GM19468 (cell line): ENCODE measurements around the gene NHSL2.
A peak's percentile ranks its signal among the peaks of the same experiment; 100 is the strongest.

ENCODE experiments used
- ATAC-seq: cut with Tn5 transposase; IDR thresholded peaks from one replicate; pipeline ENCODE4 v1.9.1; 2021; ENCODE audit warnings: mild to moderate bottlenecking, moderate library complexity, moderate number of reproducible peaks; ENCODE audit not compliant: unreplicated experiment; ENCODE audit errors: extremely low read depth

Gene NHSL2

DNA sequence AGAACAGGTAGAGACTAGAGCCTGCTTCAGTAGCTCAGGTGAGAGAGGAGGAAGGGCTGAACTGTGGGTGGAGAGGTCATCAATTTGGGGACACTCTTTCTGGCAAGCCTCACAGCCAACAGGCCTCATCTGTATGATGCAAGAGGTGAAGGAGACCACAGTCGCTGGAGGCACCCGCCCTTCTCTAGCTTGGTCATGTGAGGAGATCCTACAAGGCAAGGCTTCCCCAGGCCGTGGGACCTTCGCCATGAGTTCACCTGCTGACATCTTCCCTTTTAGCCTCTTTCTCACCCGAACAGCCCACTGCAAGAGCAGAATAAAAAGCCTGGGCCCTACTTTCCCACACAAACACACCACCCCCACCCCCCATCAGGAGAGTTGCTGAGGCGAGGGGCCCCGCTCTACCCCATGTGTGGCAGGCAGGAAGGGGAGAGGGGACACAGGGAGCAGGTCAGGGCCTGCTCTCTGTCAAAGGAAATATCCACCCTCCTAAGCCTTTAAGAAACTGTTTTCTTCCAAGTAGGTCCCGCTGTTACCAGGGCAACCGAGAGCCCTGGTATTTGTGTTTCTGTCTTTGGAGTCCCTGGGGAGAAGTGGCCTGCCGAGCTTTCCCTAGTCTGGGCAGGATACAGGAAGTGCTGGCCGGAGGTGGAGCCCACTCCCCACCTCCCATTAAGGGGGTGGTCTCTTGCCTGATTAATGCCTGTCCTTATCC lies 213.0 kb downstream of the NHSL2 start:
- no peak for ATAC-seq

- no peak for ATAC-seq
These were observed 214.0 kb downstream of the NHSL2 start for GRCh38 chrX:72124540-72125201.

GRCh38 chrX:72125331-72126047 lies 214.8 kb downstream of the NHSL2 start:
- no peak for ATAC-seq

DNA sequence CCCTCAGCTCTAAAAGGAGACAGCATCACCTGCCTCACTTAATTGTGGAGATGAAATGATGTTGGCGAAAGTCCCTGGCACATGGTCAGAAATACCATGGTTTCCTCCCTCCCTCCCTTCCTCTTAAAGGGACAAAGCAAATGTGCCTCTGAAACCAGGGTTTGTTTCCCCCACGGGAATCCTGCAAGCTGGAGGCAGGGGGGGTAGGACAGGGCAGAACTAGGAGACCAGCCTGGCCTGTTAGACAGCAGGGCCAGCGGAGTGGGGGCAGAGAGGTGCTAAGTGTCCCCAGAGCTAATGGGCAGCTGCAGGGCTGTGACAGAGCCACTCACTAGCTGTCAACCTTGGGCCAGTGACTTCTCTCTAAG lies 215.4 kb downstream of the NHSL2 start:
- ATAC-seq, result no peak

DNA sequence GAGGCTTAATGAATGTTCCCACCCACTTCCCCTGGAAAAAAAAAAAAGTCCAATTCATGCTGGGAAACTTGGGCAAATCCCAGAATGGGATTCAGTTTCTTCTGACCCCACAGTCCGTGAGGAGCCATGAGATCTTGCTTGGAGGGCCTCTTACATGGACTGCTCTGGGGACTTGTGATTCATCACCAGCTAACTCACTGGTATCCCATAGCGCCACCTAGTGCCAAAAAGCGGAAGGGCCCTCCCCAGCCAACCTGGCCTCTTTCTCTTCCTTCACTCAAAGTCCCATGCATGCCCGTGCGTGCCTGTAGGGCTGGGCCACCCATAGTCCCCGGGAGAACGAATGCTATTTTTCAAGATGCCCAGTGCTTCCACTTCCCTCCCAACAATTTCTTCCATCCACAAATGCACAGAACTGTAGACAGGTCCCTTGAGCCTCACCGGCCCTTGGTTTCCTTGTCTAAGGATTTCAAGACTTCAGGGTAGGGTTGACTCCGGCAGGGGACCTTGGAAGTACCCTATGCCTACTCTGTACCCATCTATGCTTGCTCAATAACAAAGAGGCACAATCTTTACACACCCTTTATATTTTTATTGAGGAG lies 216.0 kb downstream of the NHSL2 start:
- peak; percentile 79 for ATAC-seq

GRCh38 chrX:72127332-72127731 lies 216.7 kb downstream of the NHSL2 start:
- no peak for ATAC-seq

- no peak for ATAC-seq
These were observed 217.7 kb downstream of the NHSL2 start for GRCh38 chrX:72128183-72128834.

- ATAC-seq, result no peak
These were observed 218.2 kb downstream of the NHSL2 start for GRCh38 chrX:72128881-72129280.

- ATAC-seq, result no peak
These were observed 219.0 kb downstream of the NHSL2 start for GRCh38 chrX:72129661-72130060.

DNA sequence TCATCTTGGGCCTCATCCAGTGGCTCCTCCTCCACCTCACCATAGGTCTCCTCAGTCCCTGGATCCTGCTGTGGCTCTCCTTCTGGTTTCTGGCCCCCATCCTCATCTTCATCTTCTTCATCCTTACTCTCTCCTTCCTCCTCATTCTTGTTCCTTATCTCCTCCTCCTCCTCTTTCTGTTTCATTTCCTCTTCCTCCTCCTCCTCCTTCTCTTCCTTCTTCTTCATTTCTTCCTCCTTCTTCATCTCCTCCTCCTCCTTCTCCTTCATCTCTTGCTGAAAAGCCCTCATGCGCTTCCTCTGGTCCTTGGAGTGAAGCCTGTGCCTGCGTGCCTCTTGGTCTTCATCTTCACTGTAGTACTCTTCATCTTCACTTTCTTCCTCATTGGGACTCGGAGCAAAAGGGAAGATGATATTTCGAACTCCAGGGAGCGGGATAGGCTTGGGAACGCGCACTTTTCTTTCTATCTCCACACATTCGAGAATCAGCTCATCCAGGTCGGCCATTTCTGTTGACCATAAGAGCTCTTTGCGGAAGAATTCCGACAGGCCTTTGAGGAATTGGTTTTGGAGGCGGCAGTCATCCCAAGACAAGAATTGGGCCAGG lies 219.6 kb downstream of the NHSL2 start:
- no peak for ATAC-seq

DNA sequence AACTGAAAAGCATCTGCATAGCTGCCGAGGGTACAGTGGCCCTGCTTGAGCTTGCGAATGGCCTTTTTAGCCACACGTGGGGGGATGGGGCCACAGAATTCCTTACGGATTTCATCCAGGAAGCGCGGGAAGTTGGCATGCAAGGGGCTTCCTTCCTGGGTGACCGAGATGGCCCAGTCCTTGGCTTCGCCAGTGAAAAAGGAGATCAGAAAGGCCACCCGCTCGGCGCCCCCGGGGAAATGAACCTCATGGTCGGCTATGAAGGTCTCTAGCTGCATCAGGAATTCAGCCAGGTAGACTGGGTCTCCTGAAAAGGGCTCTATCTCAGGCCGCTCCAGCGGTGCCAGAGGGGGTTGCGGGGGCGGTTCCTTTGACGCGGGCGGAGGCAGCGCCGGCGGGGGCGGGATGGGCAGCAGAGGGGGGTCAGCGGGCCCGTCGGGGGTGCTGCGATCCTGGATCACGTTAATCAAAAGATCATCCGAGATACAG lies 220.2 kb downstream of the NHSL2 start:
- ATAC-seq, result no peak

DNA sequence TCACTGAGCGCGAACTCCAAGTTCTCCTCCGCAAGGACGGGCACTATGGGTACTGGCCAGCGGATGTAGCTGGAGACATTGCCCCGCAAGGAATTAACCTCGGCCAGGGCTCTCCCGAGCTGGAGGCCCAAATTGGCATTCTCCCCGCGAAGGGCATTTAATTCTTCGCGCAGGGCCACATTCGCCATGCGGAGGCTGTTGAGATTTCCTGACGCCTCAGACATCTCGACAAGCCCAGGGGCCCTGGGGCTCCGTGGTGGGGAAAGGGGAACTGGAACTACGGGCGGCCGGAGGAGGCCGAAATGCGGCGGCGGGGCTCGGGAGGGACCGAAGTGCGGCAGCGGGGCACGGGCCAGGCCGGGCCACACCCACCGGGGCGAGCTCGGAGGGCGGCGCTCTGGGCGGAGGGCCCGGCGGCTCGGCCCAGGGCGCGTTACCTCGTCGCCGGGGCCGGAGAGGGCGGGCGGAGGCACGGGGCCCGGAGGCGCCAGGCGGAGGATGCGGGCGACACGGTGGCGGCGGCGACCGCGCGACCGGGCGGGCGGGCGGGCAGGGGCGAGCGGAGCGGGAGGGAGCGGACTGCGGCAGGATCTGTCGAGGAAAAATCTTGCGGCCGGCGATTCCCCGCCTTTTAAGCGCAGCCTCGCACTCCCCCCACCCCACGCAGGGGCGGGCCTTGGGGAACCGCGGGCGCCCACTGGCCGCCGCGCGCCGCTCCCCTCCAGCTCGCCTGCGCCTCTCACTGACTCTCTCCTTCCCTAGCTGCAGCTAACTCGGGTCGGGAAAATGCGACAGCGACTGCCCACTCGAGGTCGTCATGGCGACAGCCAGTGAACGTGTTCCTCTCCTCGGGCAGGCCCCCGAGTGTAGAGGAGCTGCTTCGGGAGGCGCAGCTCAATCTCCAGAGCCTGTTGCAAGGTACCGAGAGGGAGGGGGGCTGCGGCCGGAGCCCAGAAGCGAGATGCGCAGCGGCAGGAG lies 221.0 kb downstream of the NHSL2 start, which contains the start of gene RTL5:
Gene RTL5 (minus strand): TSS at position 599 of the 978 bp plus-strand sequence.
- ATAC-seq, result peak; percentile 17

- ATAC-seq, result no peak
These were observed 221.8 kb downstream of the NHSL2 start for GRCh38 chrX:72132456-72132855.

GRCh38 chrX:72133851-72134546 lies 223.4 kb downstream of the NHSL2 start:
- ATAC-seq, result no peak

- ATAC-seq, result no peak
These were observed 227.3 kb downstream of the NHSL2 start for GRCh38 chrX:72137846-72138495.

GRCh38 chrX:72139538-72139937 lies 228.9 kb downstream of the NHSL2 start:
- ATAC-seq, result no peak

- ATAC-seq, result peak; percentile 28
These were observed 230.8 kb downstream of the NHSL2 start for GRCh38 chrX:72141372-72142004.
